GM12878 (cell line): ENCODE measurements around the gene GIMAP6. TPM values are rescaled to one million over a fixed set of nuclear protein-coding genes. Genes with fewer than 3 reads are reported as not detected.

ENCODE experiments used
- ATAC-seq: fragments of 200-7000 bp; cut with Tn5 transposase; 3 replicates; pipeline ENCODE4 v1.9.1; 2020; ENCODE audit warnings: mild to moderate bottlenecking, moderate library complexity
- BruUV-seq: library from RNA; stranded (reverse); fragments of 400-500 nt; replicated peaks from 2 replicates; lab custom pipeline; 2021; lab: Mats Ljungman, UMichigan
- CTCF ChIA-PET: fragments of 300-600 bp; sonication (Branson Sonifier 250); formaldehyde crosslinking; extraction: SDS; loops from one replicate; lab custom pipeline; 2021; ENCODE audit warnings: inconsistent platforms; lab: Yijun Ruan, JAX
- POLR2A ChIA-PET: fragments of 350-600 bp; formaldehyde crosslinking; extraction: SDS; loops from one replicate; lab custom pipeline; 2021; ENCODE audit warnings: inconsistent platforms; lab: Charles Lee
- RAD21 ChIA-PET: fragments of 300-600 bp; sonication (Branson Sonifier 250); formaldehyde crosslinking; loops from one replicate; lab custom pipeline; 2023; ENCODE audit warnings: antibody characterized with exemption; ENCODE audit not compliant: unreplicated experiment; lab: Charles Lee
- SMC1A ChIA-PET: fragments of 300-600 bp; sonication (Branson Sonifier 250); formaldehyde crosslinking; loops from one replicate; lab custom pipeline; 2023; ENCODE audit not compliant: unreplicated experiment, uncharacterized antibody; lab: Charles Lee
- DNase-seq: peaks from one replicate; pipeline ENCODE4 v3.0.0-alpha.2; 2011; ENCODE audit warnings: low read depth, low spot score
- FAIRE-seq: peaks from 3 replicates; lab custom pipeline; 2011; peaks lifted over from hg19 to GRCh38; lab: Jason Lieb, UNC
- H2AFZ ChIP-seq: 2 replicates; pipeline ENCODE4 v1.6.0; 2011; ENCODE audit warnings: low read depth, low read length, control low read depth; ENCODE audit not compliant: control insufficient read depth
- H3K27ac ChIP-seq: 2 replicates; pipeline ENCODE4 v1.5.1; 2011; ENCODE audit warnings: control low read depth; ENCODE audit not compliant: control insufficient read depth, insufficient read depth
- H3K27me3 ChIP-seq, 2 experiments: replicated peaks in 1 of 2; 2 replicates each; pipeline versions ENCODE4 v1.6.0 to v1.6.1; 2011; ENCODE audit warnings: low read length in 1 of 2; ENCODE audit not compliant: control insufficient read depth in 2 of 2, insufficient read depth in 2 of 2
- H3K36me3 ChIP-seq, 2 experiments: 2 replicates each; pipeline ENCODE4 v1.5.1; 2011; ENCODE audit warnings: low read length in 1 of 2; ENCODE audit not compliant: control insufficient read depth in 2 of 2, insufficient read depth in 2 of 2
- H3K4me1 ChIP-seq: 2 replicates; pipeline ENCODE4 v1.6.1; 2011; ENCODE audit warnings: mild to moderate bottlenecking, low read length, moderate library complexity, mixed read lengths; ENCODE audit not compliant: control insufficient read depth, insufficient read depth
- H3K4me2 ChIP-seq: 2 replicates; pipeline ENCODE4 v1.6.0; 2011; ENCODE audit warnings: control low read depth; ENCODE audit not compliant: control insufficient read depth, insufficient read depth
- H3K4me3 ChIP-seq: fragments of 200-600 bp; sonication (generic); 2 replicates; pipeline ENCODE4 v1.5.1; 2016
- H3K79me2 ChIP-seq: 2 replicates; pipeline ENCODE4 v1.6.0; 2011; ENCODE audit warnings: low read length; ENCODE audit not compliant: control insufficient read depth, insufficient read depth
- H3K9ac ChIP-seq: 2 replicates; pipeline ENCODE4 v1.8.0; 2011; ENCODE audit warnings: low read length, control low read depth, mixed read lengths; ENCODE audit not compliant: control insufficient read depth, insufficient read depth
- H3K9me3 ChIP-seq: replicated peaks from 3 replicates; pipeline ENCODE4 v1.5.1; 2011; ENCODE audit warnings: mild to moderate bottlenecking, low read length; ENCODE audit not compliant: control insufficient read depth, insufficient read depth
- H4K20me1 ChIP-seq: 2 replicates; pipeline ENCODE4 v1.6.0; 2011; ENCODE audit not compliant: control insufficient read depth, insufficient read depth
- JUNB ChIP-seq: IDR thresholded peaks from 2 replicates; pipeline ENCODE4 v1.6.1; 2016; ENCODE audit warnings: antibody characterized with exemption, mild to moderate bottlenecking
- POLR2AphosphoS2 ChIP-seq: IDR thresholded peaks from 2 replicates; pipeline ENCODE4 v1.6.1; 2011; ENCODE audit warnings: low read depth, mild to moderate bottlenecking, low read length, improper control_type of control experiment, moderate library complexity
- SMC3 ChIP-seq: IDR thresholded peaks from 2 replicates; pipeline ENCODE4 v1.6.1; 2011; ENCODE audit warnings: low read length, improper control_type of control experiment, borderline replicate concordance
- SREBF1 ChIP-seq: IDR thresholded peaks from 2 replicates; pipeline ENCODE4 v1.6.1; 2012; ENCODE audit warnings: mild to moderate bottlenecking, low read length
- ZNF207 ChIP-seq: fragments of 450-650 bp; IDR thresholded peaks from 2 replicates; pipeline ENCODE4 v1.6.1; 2014; ENCODE audit warnings: antibody characterized with exemption, mild to moderate bottlenecking, borderline replicate concordance
- ZNF217 ChIP-seq: fragments of 450-650 bp; IDR thresholded peaks from 2 replicates; pipeline ENCODE4 v1.6.1; 2017; ENCODE audit warnings: antibody characterized with exemption, mild to moderate bottlenecking
- WGBS: methylation state at CpG from one replicate; pipeline ENCODE4 v1.1.6; 2016; ENCODE audit warnings: low lambda C conversion rate; ENCODE audit not compliant: insufficient replicate concordance, insufficient coverage; ENCODE audit errors: missing lambda C conversion rate; 5-methylcytosine and 5-hydroxymethylcytosine counted together
- in situ Hi-C: fragments of 300-500 bp; cut with MboI; formaldehyde crosslinking; loops from 9 replicates; pipeline ENCODE4 v1.14.3; 2018; ENCODE audit warnings: mixed read lengths
- intact Hi-C: fragments of 100-400 bp; cut with micrococcal nuclease; formaldehyde crosslinking; loops from one replicate; pipeline ENCODE4 v1.14.2; 2022; ENCODE audit not compliant: unreplicated experiment
- polyA plus RNA-seq, 11 experiments: library from polyadenylated mRNA; depleted of rRNA in 4 of 11; unstranded in 6 of 11; stranded (reverse) in 5 of 11; fragments of >200 nt; fragmentation: Nextera tagmentation in 4 of 11; fragmentation: Illumina TruSeq in 1 of 11; extraction: Ambion mirVana in 4 of 11; extraction: Trizol in 1 of 11; gene quantifications; 1 replicate in 1 of 11; 2 replicates in 10 of 11; pipeline versions ENCODE4 v1.2.1 to v1.2.3, GENCODE V29; 2011 to 2016; ENCODE audit warnings: inconsistent platforms in 2 of 11, missing spikeins in 2 of 11, low read depth in 1 of 11
- total RNA-seq, 4 experiments: library from RNA; depleted of rRNA in 3 of 4; stranded (reverse); fragments of >200 nt in 3 of 4; fragmentation: Illumina TruSeq in 1 of 4; extraction: Trizol in 1 of 4; gene quantifications; 2 replicates each; pipeline versions ENCODE4 v1.2.1 to v1.2.3, GENCODE V29; 2013 to 2021
- TF ChIP-seq, protein P1 (sequence below): IDR thresholded peaks from 2 replicates; pipeline ENCODE4 v1.6.1; 2011; ENCODE audit warnings: borderline replicate concordance, low read depth, mild to moderate bottlenecking, moderate library complexity, low read length; ENCODE audit not compliant: insufficient read depth, poor library complexity, severe bottlenecking
- TF ChIP-seq, protein P2 (sequence below): IDR thresholded peaks from 2 replicates; pipeline ENCODE4 v1.6.1; 2012; ENCODE audit warnings: low read depth, low read length, improper control_type of control experiment

GIMAP6 gene
- total and polyA plus RNA-seq, 10 of the 15 experiments (the other 5 are each of a cell fraction or from before 2014, with no cell fraction given): 6.2 to 49.2 (median 35.4) TPM

GRCh38 chr7:150612925-150613324 lies 19.3 kb downstream of the GIMAP6 start:
- RAD21 ChIA-PET: no interaction called here
- Histone ChIP-seq H3K79me2 (no peaks in the 10 kb centered on the region), H3K9ac (no peak overlapping the region), H3K27me3 (no peaks in the 10 kb centered on the region)
- no TSS peak for BruUV-seq
- TF ChIP-seq ZNF217: no peak
- TF ChIP-seq, protein P1, sequence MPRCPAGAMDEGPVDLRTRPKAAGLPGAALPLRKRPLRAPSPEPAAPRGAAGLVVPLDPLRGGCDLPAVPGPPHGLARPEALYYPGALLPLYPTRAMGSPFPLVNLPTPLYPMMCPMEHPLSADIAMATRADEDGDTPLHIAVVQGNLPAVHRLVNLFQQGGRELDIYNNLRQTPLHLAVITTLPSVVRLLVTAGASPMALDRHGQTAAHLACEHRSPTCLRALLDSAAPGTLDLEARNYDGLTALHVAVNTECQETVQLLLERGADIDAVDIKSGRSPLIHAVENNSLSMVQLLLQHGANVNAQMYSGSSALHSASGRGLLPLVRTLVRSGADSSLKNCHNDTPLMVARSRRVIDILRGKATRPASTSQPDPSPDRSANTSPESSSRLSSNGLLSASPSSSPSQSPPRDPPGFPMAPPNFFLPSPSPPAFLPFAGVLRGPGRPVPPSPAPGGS: no peak
- TF ChIP-seq, protein P2, sequence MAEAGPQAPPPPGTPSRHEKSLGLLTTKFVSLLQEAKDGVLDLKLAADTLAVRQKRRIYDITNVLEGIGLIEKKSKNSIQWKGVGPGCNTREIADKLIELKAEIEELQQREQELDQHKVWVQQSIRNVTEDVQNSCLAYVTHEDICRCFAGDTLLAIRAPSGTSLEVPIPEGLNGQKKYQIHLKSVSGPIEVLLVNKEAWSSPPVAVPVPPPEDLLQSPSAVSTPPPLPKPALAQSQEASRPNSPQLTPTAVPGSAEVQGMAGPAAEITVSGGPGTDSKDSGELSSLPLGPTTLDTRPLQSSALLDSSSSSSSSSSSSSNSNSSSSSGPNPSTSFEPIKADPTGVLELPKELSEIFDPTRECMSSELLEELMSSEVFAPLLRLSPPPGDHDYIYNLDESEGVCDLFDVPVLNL: no peak
- no peak for TF ChIP-seq ZNF207
- TF ChIP-seq SREBF1: no peak
- no peak for TF ChIP-seq JUNB
- TF ChIP-seq POLR2AphosphoS2: no peak
- no peak for TF ChIP-seq SMC3
- TF ChIP-seq, all 136 proteins: peak for 0
- in situ Hi-C loops: no loop called here
- POLR2A ChIA-PET: no interaction called here
- WGBS: 59% methylated on average over 3 of the region's 3 CpGs
- Histone ChIP-seq H4K20me1 (no peaks in the 10 kb centered on the region), H2AFZ (no peak overlapping the region), H3K36me3 (no peaks in the 10 kb centered on the region), H3K4me1 (no peaks in the 10 kb centered on the region; the same call in 1 of the 2 replicates), H3K4me3 (no peak overlapping the region), H3K9me3 (no peaks in the 10 kb centered on the region; the same call in 1 of the 3 replicates), H3K4me2 (no peak overlapping the region), H3K27ac (no peak overlapping the region)
- ATAC-seq: no peak
- no peak for DNase-seq
- FAIRE-seq: no peak
- intact Hi-C loops: no loop called here
- CTCF ChIA-PET: no interaction called here
- SMC1A ChIA-PET: no interaction called here
